Urinary bladder (tissue), 4 donors: ENCODE results near the gene VMP1. TPM values are rescaled to one million over a fixed set of nuclear protein-coding genes. Genes with fewer than 3 reads are reported as not detected.
"Not testable (repeated sequence)": the region's sequence is repeated elsewhere in the genome, so short reads cannot be mapped to it uniquely, and the experiment has no call there.

Experiments used
- DNase-seq: peaks from one replicate; pipeline ENCODE4 v3.0.0-alpha.2; 2015; ENCODE audit errors: extremely low spot score
- H3K27ac ChIP-seq: one replicate; pipeline ENCODE4 v1.5.1; 2013; ENCODE audit warnings: low read depth, mild to moderate bottlenecking, moderate library complexity
- H3K36me3 ChIP-seq: one replicate; pipeline ENCODE4 v1.6.1; 2013; ENCODE audit warnings: mild to moderate bottlenecking, moderate library complexity; ENCODE audit not compliant: insufficient read depth
- H3K4me1 ChIP-seq: one replicate; pipeline ENCODE4 v1.6.1; 2013; ENCODE audit warnings: mild to moderate bottlenecking, moderate library complexity; ENCODE audit not compliant: insufficient read depth
- H3K4me3 ChIP-seq: one replicate; pipeline ENCODE4 v1.5.1; 2013; ENCODE audit warnings: low read depth, low read length
- WGBS: extraction: QIAGEN DNeasy Blood & Tissue Kit; methylation state at CpG from one replicate; pipeline ENCODE4 v1.1.7; 2013; 5-methylcytosine and 5-hydroxymethylcytosine counted together
- polyA plus RNA-seq: library from polyadenylated mRNA; stranded (reverse); fragments of 200-250 nt; gene quantifications from one replicate; pipeline ENCODE4 v1.2.3, GENCODE V29; 2013
- total RNA-seq: library from RNA; depleted of rRNA; stranded (reverse); fragments of >200 nt; gene quantifications from one replicate; pipeline ENCODE4 v1.2.3, GENCODE V29; 2014
- donor health status: healthy with polysubstance abuse.
- donor health status: healthy.

Gene VMP1
- total and polyA plus RNA-seq, 2 donors: 157 to 231 TPM

DNA sequence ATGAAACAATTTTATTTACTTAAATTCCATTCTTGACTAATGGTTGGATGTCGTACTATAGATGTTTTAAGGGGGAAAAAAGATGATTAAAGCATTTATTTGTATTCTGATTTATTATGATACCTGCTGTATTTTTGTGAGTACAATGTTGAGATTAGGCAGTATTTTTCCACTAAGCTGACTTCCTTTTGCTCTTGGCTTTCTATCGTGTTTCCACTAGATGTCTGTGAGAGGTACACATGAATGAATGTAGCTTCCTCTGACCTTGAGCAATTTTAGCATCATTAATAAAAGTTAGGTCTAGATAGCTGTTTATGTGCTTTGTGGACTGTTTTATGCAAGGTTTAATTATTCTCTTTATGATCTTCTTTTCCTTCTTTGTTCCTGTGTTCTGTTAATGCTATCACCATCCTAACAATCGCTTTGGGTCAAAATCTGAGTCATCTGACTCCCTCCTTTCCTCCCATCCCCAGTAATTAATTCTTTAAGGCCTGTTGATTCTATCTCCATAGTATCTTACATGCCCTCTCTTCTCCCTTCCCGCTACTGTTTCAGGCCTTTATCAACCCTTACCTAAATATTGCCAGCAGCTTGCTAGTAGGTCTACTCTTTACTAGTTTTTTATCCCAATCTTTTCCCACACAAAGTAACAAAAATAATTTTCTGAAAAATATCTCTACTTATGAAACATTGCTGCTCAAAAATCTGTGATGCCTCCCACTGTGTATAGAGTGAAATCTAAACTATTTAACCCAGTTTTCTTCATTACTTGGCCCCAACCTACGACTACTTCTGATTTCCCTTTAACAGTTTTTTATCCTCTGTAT, 76.0 kb downstream of the VMP1 start:
- peaks cover 2% of the 10 kb centered on the region for H3K4me1 ChIP-seq
- peak overlapping the region; percentile 80 for H3K27ac ChIP-seq
- 44% methylated on average over 5 of the region's 5 CpGs for WGBS
- DNase-seq: no peak
- no peaks in the 10 kb centered on the region for H3K36me3 ChIP-seq
- no peak overlapping the region for H3K4me3 ChIP-seq

DNA sequence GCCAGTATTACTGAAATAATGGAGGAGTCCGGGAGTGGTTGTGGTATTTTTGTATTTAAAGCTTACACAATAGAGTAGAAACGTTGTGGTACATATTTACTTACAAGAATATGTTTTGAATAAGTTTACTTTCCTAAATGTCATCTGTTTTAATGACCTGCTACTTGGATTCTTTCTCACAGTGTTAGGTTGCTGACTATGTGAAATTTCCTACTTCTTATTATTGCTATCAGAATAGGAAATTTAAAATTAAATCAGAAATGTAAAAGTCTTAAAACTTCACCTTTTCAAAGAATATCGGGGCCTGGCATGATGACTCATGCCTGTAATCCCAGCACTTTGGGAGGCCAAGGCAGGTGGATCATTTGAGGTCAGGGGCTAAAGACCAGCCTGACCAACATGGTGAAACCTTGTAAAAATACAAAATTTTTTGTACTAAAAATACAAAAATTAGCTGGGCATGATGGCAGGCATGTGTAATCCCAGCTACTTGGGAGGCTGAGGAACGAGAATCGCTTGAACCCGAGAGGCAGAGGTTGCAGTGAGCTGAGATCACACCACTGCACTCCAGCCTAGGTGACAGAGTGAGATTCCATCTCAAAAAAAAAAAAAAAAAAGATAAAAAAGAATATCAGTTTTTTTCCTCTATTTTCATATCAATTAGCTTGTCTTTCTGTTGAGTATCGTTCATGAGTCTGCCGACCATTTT, 77.8 kb downstream of the VMP1 start:
- Histone ChIP-seq H3K36me3 (no peaks in the 10 kb centered on the region), H3K4me3 (no peak overlapping the region), H3K4me1 (peaks cover 2% of the 10 kb centered on the region), H3K27ac (no peak overlapping the region)
- 79% methylated on average over 8 of the region's 8 CpGs for WGBS
- DNase-seq: no peak

DNA sequence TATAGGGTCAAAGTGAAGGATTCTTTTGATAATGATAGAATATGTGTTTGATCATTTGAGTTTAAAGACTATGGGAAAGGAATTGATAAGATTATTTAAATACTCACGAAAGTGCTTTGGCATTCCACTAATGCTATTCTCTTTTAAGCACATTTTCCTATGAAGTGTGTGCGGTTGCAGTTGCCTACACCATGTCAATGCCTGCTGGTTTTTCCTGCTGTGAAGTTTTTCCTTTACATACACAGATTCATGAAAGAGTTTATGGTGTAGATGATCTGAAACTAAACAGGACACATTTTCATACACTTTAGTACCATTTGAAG, 78.7 kb downstream of the VMP1 start:
- no peaks in the 10 kb centered on the region for H3K36me3 ChIP-seq
- H3K27ac ChIP-seq: peak overlapping the region; percentile 65
- no peak for DNase-seq
- WGBS: 16% methylated on average over 2 of the region's 2 CpGs
- no peak overlapping the region for H3K4me3 ChIP-seq
- H3K4me1 ChIP-seq: peaks cover 2% of the 10 kb centered on the region

DNA sequence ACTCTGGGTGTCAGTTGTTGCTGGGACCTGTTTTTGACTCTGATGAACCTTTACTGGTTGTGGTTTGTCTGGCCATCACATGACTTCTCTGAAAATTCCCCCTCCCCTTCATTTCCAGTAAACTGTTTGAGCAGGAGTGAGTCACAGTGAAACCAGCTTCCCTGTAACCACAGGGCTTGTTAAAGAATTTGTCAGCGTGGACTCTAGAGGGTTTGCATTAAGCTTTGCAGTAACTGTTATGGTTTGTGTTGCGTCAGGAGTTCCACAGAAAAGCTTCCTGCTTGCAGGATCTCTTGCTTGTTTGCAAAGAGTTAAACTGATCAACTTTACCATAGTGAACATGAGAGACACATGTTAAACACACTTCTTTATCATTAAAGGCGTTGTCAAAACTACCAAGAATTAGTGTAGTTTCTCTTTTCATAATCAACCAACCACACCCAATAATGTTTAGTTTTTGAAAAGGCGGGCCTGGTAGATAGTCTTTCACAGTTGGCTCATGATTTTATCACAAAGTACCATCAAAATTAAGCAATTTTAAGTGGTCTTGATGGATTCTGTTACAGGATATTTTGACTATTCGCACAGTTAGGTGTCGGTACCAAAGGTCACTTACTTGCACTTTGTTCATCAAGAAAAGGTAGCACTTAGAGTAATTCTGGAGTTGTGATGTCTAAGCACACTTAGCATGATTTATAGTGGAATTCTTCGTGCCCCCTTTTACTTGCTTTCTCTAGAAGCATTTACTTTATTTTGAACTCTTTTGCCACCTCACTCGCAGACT, 79.3 kb downstream of the VMP1 start:
- Histone ChIP-seq H3K4me3 (no peak overlapping the region), H3K27ac (peak overlapping the region; percentile 80), H3K36me3 (no peaks in the 10 kb centered on the region), H3K4me1 (peaks cover 2% of the 10 kb centered on the region)
- WGBS: 16% methylated on average over 8 of the region's 8 CpGs
- DNase-seq: peak; percentile 86

DNA sequence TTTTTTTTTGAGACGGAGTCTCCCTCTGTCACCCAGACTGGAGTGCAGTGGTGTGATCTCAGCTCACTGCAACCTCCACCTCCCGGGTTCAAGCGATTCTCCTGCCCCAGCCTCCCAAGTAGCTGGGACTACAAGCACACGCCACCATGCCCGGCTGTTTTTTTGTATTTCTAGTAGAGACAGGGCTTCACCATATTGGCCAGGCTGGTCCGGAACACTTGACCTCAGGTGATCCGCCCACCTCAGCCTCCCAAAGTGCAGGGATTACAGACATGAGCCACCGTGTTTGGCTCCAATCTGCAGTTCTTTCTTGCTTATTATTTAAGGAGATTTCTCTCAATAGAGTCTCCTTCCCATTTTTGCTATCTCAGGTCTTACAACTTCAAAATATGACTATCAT, 82.4 kb downstream of the VMP1 start:
- H3K36me3 ChIP-seq, H3K27ac ChIP-seq, H3K4me3 ChIP-seq, H3K4me1 ChIP-seq, DNase-seq: not testable (repeated sequence)
- WGBS: 94% methylated on average over 7 of the region's 8 CpGs

DNA sequence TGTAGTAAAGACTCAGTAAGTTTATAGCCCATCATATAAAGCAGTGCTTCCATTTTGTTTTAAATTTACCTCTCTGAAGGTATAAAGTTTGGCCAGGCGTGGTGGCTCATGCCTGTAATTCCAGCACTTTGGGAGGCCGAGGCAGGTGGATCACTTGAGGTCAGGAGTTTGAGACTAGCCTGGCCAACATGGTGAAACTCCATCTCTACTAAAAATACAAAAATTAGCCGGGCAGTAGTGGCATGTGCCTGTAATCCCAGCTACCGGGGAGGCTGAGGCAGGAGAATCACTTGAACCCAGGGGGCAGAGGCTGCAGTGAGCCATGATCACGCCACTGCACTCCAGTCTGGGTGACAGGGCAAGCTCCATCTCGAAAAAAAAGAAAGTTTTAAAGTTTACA, 83.0 kb downstream of the VMP1 start:
- H3K36me3 ChIP-seq, H3K4me1 ChIP-seq, H3K4me3 ChIP-seq, H3K27ac ChIP-seq, DNase-seq: not testable (repeated sequence)
- WGBS: 90% methylated on average over 6 of the region's 6 CpGs

DNA sequence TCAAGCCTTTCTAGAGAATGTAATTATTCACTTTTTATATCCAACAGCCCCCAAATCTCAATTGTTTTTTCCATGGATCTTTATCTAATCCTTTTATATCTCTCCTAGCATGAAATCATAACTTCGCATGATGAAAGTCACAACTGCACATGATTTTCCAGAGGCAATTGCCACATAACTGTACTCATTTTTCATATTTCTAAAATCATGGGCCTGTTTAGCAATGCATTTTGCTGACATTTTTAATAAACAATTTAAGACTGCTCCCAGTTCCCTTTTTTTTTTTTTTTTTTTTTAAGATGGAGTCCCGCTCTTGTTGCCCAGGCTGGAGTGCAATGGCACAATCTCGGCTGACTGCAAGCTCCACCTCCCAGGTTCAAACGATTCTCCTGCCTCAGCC, 83.5 kb downstream of the VMP1 start:
- no peak for DNase-seq
- Histone ChIP-seq H3K4me1 (peaks cover 2% of the 10 kb centered on the region), H3K36me3 (no peaks in the 10 kb centered on the region), H3K4me3 (no peak overlapping the region), H3K27ac (no peak overlapping the region)
- WGBS: 71% methylated on average over 4 of the region's 4 CpGs

DNA sequence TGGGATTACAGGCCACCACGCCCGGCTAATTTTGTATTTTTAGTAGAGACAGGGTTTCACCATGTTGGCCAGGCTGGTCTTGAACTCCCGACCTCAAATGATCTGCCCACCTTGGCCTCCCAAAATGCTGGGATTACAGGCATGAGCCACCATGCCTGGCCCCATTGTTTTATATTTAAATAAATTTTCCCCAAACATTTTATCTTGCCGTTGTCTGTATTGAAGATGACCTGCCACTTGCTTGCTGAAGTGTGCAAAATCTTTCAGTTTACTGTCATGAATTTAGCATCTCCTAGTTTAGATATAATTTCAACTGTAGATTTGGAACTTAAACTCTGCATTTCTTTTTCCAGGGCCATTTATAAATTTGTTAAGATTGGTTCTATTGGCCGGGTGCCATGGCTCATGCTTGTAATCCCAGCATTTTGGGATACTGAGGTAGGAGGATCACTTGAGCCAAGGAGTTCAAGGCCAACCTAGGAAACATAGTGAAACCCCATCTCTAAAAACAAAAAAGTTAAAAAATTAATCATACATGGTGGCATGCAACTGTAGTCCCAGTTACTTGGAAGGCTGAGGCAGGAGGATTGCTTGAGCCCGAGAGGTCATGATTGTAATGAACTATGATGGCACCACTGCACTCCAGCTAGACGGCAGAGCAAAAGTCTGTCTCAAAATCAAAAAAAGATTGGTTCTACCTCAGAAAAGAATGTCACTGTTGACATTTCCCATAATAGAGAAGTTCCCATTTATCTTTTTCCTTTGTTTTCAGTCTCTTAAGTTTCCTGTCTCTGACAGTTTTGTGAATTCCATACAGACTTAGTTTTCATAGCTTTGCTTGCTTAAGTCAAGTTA, 84.4 kb downstream of the VMP1 start:
- Histone ChIP-seq H3K27ac (no peak overlapping the region), H3K4me1 (peaks cover 2% of the 10 kb centered on the region), H3K36me3 (no peaks in the 10 kb centered on the region), H3K4me3 (no peak overlapping the region)
- no peak for DNase-seq
- WGBS: 91% methylated on average over 7 of the region's 7 CpGs

DNA sequence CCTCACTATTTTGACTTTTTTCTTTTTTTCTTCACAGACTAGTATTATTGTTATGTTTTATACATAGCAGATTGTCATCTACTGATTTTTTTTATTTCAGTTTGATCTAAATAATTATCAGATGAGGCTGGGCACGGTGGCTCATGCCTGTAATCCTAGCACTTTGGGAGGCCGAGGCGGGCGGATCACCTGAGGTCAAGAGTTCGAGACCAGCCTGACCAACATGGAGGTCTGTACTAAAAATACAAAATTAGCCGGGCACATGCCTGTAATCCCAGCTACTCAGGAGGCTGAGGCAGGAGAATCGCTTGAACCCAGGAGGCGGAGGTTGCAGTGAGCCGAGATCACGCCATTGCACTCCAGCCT, 85.0 kb downstream of the VMP1 start:
- not testable (repeated sequence) for H3K27ac ChIP-seq, H3K36me3 ChIP-seq, DNase-seq, H3K4me3 ChIP-seq, H3K4me1 ChIP-seq
- WGBS: 94% methylated on average over 10 of the region's 10 CpGs

DNA sequence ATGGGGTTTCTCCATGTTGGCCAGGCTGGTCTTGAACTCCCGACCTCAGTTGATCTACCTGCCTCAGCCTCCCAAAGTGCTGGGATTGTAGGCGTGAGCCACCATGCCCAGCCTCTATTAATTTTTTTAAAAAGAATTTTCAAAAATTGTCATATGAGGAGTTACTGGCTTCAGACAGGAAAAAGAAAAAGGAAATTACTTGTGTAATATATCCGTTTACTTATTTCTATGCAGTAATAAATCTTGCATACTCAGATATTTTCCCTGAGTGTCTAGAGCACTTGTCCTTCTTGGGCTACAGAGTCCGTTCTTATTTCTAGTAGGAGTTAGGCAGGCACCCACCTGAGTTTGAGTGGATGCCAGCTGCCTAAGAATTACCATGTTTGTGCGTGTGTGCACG, 85.8 kb downstream of the VMP1 start:
- 78% methylated on average over 6 of the region's 6 CpGs for WGBS
- Histone ChIP-seq H3K36me3 (no peaks in the 10 kb centered on the region), H3K27ac (no peak overlapping the region), H3K4me3 (no peak overlapping the region), H3K4me1 (no peaks in the 10 kb centered on the region)
- DNase-seq: no peak

DNA sequence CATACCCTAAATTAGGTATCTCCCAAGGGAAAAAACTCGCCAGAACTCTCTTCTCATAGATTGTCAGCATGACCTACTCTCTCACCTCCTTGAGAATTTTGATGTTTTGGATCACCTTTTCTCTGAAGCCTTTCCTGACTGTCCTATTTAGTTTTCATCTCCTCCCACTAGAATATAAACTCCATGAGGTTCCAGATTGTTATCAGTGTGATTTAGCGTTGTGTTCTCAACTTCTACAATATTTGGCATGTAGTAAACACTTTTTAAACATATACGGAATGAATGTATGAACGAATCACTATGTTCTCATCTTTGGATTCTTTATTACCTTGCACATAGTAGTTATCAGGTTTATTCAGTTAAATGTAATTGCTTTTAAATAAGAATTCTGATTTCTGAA, 88.7 kb downstream of the VMP1 start:
- WGBS: 74% methylated on average over 4 of the region's 4 CpGs

DNA sequence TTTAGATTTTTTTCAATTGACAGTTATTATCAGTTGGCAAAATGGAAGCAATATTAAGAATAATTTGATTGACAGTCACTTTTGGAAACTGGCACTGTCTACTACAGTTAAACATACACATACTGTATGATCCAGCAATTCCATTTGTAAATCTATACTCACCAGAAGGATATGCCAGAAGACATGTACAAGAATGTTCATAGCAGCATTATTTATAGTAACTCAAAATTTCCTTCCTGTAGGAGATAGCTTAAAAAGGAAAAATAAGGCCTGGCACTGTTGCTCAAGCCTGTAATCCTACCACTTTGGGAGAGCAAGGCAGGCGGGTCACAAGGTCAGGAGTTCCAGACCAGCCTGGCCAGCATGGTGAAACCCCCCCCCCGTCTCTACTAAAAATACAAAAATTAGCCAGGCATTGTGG, 89.3 kb downstream of the VMP1 start:
- no peaks in the 10 kb centered on the region for H3K36me3 ChIP-seq
- WGBS: 74% methylated on average over 2 of the region's 2 CpGs
- H3K27ac ChIP-seq: no peak overlapping the region
- H3K4me1 ChIP-seq: no peaks in the 10 kb centered on the region
- no peak overlapping the region for H3K4me3 ChIP-seq
- no peak for DNase-seq

More for the DNA sequence above, 88.7 kb downstream of the VMP1 start:
- H3K27ac ChIP-seq: no peak overlapping the region
- H3K4me3 ChIP-seq: no peak overlapping the region
- no peaks in the 10 kb centered on the region for H3K4me1 ChIP-seq
- no peak for DNase-seq
- no peaks in the 10 kb centered on the region for H3K36me3 ChIP-seq

DNA sequence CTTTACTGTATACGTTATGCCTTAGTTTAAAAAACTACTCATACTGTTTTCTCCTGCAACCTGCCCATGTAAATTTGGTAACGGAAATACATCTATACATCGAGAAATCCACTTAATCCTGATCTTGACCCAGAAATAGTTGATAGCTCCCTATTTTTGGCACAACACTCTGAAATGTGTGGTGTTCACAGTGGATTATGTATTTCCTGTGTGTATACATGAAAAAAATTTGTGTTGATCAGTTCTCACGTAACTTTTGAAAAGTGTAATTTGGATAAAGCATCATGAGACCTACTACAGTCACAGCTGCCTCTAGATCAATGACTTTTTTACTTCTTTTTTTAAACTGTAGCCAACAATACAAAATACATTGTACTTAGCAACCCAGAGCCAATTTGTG, 90.7 kb downstream of the VMP1 start:
- 87% methylated on average over 4 of the region's 4 CpGs for WGBS
- no peak for DNase-seq
- Histone ChIP-seq H3K27ac (no peak overlapping the region), H3K4me1 (no peaks in the 10 kb centered on the region), H3K36me3 (no peaks in the 10 kb centered on the region), H3K4me3 (no peak overlapping the region)
